HG02884 (cell line): Measurements from ENCODE around the gene TSPAN7.
A peak's percentile ranks its signal among the peaks of the same experiment; 100 is the strongest.

Experiments used
- ATAC-seq: cut with Tn5 transposase; IDR thresholded peaks from one replicate; pipeline ENCODE4 v1.9.1; 2021; ENCODE audit warnings: mild to moderate bottlenecking, moderate library complexity; ENCODE audit not compliant: unreplicated experiment

Gene TSPAN7

DNA sequence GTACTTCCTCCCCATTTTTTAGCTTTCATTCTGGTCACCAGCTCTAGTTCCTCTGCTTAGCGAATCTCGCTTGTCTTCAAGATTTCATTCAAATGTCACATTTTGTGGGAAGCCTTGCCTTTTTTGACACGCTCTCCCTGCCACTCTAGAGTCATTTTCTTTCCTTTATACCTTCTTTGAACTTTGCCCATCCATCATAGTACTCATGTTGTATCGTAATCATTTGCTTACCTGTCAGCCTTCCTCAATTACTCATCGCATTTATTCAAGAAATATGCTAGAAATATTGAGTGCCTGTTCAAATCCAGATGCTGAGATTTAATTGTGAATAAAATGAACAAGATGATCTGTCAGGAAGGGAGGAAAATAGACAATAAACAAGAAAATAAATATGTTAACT, 21.8 kb downstream of the TSPAN7 start:
- ATAC-seq: no peak

DNA sequence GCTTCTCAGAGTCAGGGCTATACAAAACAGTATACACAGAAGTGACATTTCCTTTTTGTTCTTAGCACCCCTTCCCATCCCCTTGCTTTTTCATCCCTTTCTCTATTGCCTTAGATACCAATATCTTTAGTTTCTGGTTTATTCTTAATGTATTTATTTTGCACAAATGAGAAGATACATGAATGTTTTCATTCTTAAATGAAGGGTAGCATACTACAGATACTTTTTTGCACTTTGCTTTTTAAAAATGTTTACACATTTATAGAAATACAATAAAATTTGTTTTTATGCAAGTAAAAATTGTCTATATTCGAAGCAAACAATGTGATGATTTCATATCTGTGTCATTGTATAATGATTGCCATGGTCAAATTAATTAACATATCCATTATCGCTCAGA, 33.1 kb downstream of the TSPAN7 start:
- ATAC-seq: no peak

DNA sequence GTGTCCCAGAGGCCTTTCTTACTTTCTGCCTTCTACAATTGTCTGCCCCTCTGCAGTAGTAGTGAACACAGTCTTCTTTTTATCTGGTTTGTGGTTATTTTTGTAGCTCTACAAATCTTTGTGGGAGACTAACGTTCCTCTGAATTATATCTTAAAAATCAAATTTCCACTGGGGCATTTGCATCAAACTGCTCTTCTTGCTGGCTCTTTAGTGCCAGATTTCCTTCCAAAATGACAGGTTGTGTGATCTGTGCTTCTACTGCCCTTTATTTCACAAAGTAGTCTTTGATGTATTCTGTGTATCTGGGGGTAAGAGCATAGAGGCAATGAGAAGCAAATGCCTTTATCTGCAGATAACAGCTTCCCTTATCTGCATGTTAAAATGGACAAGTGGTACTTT, 34.5 kb downstream of the TSPAN7 start:
- no peak for ATAC-seq

- ATAC-seq: no peak
Observed at GRCh38 chrX:38596939-38597338, 35.6 kb downstream of the TSPAN7 start.

- ATAC-seq: no peak
Observed at GRCh38 chrX:38599796-38600755, 38.7 kb downstream of the TSPAN7 start.

DNA sequence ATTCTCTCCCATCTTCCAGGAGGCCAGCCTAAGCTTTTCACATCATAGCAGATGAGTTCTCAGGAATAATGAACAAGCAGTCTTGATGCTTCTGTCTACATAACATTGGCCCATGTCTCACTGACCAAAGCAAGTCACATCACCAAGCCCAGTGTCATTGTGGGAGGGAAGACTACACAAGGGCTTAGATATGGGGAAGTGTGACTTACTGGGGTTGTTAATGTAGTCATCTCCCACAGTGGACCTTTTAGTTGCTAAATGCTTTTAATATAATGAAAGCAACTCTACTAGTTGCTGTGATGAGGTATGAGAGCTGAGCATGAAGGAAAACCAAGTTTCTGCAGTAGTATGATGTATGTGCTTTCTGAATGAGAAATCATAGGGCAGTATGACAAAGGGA, 40.5 kb downstream of the TSPAN7 start:
- no peak for ATAC-seq

GRCh38 chrX:38606821-38607220, 45.5 kb downstream of the TSPAN7 start:
- ATAC-seq: no peak

DNA sequence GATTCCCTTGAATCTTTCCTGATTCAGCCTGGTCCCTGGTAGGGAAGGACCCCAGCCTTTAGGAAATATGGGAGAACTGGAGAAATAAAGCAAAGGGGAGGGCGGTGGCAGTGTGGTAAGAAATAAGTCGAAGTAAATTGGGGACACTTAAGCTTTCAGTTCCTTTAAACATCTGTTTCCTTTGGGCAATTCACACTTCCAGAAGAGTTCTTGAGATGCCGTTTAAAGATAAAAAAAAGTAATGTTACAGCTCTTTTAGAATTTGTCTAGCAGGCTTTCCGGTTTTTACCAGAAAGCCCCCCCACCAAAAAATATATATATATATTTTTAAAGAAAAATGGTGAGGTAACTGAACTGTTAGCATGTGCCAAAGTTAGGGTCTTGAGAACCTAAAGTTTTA, 46.6 kb downstream of the TSPAN7 start:
- no peak for ATAC-seq

DNA sequence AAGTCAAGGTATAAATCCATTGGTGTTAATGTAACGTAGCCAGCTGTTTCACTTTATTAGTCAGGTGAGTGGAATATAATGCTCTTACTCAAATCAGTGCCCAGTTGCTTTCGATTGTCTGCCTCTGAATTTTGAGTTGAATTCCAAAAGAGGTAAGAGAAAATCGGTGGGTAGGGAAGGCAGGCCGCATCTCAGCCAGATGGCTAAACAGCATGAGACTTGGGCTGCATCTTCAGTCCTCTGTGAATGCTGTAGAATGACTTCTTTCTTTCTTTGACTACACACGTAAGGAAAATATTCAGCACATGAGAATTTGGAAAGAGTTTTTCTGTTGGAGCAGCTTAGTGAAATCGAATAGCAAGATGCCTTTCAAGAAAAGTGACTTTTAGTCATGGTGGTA, 49.5 kb downstream of the TSPAN7 start:
- ATAC-seq: no peak

GRCh38 chrX:38612281-38612680, 50.9 kb downstream of the TSPAN7 start:
- ATAC-seq: no peak

DNA sequence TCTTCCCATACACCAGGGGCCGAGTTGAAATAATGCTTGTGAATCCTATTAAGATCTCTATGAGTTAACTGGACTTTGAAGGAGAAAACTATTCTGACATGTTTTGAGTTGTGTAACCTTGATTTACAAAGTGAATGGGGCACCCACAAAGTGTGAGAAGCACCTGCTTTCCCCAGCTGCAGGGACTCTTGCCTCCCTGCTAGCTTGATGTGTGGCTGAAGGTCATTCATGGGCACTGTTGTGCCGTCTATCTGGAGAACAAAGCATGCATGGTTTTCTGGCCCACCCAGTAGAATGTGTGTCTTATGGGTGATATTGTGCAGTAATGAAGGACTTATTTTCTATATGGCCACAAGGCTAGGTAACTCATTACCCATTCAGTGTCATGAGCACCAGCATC, 53.1 kb downstream of the TSPAN7 start:
- no peak for ATAC-seq

DNA sequence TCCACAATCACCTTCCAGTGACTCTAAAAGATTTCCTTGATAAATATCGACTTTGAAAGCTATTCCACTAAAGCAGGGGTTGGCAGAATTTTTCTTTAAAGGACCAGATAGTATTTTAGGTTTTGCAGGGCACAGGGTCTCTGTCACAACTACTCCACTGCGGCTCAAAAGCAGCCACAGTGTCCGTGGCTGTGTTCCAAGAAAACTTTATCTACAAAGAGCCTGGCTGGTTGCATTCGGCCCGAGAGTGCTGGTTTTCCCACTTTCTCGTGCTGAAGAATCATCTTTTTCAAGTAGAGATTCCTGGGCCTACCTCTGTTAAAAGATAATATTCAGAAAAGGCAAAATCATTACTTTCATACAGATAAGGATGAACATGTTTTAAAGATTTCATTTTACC, 55.6 kb downstream of the TSPAN7 start:
- no peak for ATAC-seq

- ATAC-seq: no peak
Observed at GRCh38 chrX:38618180-38618579, 56.8 kb downstream of the TSPAN7 start.

DNA sequence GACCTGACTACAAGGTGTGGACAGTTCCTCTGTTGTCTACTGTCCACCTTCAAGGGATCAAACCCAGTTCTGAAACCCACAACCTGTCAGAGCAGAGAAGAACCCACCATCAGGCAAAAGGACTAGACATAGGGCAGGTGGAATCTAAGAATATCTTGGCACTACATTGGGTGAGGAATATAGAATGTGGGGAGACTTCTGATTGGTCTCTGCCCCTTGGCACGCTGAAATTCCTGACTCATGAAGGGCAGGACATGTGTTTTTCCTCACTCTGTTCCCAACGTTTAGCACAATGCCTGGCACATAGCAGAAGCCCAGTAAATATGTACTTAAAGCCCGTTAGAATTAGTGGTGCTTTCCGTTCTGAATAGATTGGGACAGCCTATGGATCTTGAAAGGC, 59.3 kb downstream of the TSPAN7 start:
- ATAC-seq: no peak

DNA sequence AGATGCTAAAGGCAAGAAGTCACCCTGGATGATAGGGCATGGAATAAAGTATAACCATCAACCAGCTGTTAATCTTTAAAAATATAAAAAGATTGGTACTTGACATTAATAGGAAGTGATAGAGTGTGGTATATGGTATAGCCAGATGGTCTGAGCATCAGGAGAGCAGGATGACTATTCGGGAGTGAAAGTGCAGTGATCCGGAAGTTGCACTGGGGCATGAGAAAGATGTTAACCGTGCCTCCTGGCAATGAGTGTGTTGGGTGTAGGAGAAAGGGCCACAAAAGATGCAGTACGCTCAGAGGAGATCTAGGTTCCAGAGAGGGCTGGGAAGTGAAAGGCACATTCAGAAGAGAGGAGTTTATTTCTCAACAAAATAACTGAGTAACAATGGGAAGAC, 65.0 kb downstream of the TSPAN7 start:
- no peak for ATAC-seq

DNA sequence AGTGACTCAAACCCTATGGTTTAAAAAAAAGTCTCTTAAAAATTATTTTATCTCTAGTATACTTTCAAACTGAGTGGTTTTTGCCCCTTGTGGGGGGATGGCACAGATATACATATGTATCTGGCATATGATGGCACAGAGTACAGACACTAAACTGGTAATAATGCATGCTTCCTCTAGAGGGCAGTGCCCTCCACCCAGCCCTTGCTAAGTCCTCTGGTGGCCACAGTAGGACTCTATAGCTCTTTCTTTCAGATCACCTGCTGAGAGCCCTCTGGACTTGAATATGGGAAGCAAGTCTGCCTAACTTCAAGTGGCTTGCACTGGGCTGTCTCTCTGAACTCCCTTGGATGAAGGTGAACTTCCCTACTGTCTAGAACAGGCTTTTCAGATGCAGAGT, 66.3 kb downstream of the TSPAN7 start:
- ATAC-seq: peak; percentile 85

- no peak for ATAC-seq
Observed at GRCh38 chrX:38628587-38628986, 67.2 kb downstream of the TSPAN7 start.

GRCh38 chrX:38632516-38632915, 71.2 kb downstream of the TSPAN7 start:
- ATAC-seq: no peak

DNA sequence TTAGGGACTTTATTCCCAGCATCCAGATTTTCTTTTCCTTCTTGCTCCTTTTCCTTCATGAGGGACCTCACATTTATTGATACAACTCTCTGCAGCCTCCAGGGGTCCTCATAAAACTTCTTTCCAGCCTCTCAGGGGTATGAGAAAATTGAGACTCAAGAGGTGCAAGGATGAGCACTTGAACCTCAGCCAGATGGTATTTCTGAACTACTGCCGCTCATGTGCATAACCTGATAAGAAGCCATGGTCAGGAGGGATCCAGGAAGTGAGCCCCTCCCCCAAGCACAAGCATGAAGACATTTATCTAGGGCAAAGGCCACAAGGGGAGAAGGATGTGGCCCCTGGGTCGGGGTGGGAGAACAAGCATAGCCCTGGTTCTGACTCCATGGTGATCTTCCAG, 73.3 kb downstream of the TSPAN7 start:
- ATAC-seq: no peak

GRCh38 chrX:38636949-38637819, 75.8 kb downstream of the TSPAN7 start:
- no peak for ATAC-seq

DNA sequence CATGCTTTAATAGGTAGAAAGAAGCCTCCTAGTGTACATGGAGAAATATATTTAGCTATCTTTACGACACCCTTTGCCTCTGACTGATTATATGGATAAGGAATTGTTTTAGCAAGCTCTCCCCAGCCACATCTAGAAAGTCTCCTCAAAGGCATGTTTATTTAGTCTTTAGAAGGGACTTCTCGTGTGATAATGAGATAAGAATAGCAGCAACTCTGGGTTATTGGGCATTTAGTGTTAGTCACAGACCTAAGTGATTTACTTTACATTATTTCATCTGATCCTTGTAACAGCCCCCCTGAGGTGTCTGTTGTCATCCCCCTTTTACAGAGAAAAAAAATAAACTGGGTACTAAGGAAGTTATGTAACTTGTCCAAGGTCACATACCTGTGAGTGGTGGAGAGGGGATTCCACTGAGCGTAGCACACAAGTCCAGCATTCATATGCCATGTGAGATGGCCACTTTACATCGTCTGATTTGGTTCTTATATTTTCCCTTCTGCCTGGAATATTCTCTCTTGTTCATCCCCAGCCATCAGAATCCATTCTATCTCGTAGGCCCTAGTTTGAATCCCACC, 77.7 kb downstream of the TSPAN7 start:
- no peak for ATAC-seq

DNA sequence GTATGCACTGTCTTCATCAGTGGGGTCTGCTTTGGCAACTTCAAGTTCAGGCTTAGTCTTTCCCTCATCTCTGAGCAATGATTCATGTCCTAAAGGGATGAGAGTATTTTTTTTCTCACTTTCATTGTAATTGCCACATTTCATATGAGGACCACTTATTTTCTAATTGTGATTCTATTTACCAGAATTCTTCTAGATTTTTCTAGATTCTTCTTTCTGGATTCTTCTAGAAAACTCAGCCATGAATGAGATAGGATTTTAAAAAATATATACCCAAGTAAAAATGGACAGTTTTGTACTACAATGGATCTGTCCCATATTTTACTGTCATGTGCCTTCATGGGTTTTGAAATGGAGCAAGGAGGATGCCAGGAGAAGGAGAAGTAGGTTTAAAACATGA, 78.4 kb downstream of the TSPAN7 start:
- no peak for ATAC-seq
